ENCODE measurements around the gene ENDOV.

Gene ENDOV

DNA sequence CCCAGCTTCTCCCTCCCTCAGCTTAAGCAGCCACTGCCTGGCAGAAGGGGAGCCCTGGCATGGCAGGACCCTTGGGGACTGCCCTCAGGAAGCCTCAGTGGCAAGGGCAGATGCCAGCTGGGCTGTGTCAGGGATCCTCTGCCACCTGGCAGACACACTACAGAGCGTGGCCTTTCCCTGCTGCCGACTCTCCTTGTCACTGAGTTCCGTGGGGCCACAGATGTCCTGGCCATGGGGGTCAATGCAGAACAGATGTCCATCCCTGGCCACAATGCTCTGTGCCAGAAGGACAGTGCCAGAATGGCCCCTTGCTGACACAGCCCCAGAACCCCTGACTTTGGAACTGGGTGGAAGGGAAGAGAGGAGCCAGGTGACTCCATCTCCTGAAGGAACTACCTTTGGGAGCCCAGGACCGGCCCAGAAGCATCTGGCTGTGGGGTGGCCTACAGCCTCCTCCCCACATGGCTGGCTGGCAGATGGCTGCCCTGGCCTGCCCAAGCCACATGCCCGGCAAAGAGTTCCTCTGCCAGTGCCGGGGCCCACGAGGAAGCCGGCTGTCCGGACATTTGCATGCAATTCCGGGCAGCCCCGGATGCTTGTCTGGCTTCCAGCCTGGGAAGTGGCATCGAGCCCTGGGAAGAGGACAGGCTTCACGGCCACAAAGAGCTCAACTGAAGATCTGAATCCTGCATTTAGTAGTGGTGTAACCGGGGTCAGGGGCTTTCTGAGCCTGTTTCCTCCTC is 37.4 kb downstream of the ENDOV start:
- H3K79me1 ChIP-seq (replicated peaks; ENCODE audit: low read length, poor library complexity, severe bottlenecking), result peaks cover 1% of the 10 kb centered on the region
- H3K23ac ChIP-seq (ENCODE audit: low read length in 2 of 2), result no peak overlapping the region
- no peaks in the 10 kb centered on the region for H3K9me3 ChIP-seq (ENCODE audit: control insufficient read depth, low read length)
- H4K8ac ChIP-seq (ENCODE audit: low read length), result no peak overlapping the region
- H3K4me1 ChIP-seq (ENCODE audit: control insufficient read depth, insufficient read depth, low read depth, low read length), result peaks cover 18% of the 10 kb centered on the region
- H2BK15ac ChIP-seq (ENCODE audit: low read depth, poor library complexity, severe bottlenecking), result no peak overlapping the region
- no peak overlapping the region for H2BK120ac ChIP-seq (ENCODE audit: low read depth, low read length)
- WGBS, result 95% methylated on average over 13 of the region's 14 CpGs
- H3K14ac ChIP-seq (ENCODE audit: low read length in 2 of 2), result peak overlapping the region in 1 of 2 experiments; percentile 38
- no peak overlapping the region for H2BK5ac ChIP-seq (ENCODE audit: low read depth, low read length, poor library complexity, severe bottlenecking)
- no peak for DNase-seq
- no peak overlapping the region for H3K4me3 ChIP-seq (ENCODE audit: insufficient read depth in 1 of 2, low read depth in 1 of 2, low read length in 2 of 2)
- H3K4me2 ChIP-seq (ENCODE audit: low read length, poor library complexity, severe bottlenecking), result no peak overlapping the region
- peaks cover 0 to 15% of the 10 kb centered on the region in 2 experiments for H3K27me3 ChIP-seq (ENCODE audit: control insufficient read depth in 1 of 2, insufficient read depth in 1 of 2, low read length in 2 of 2)
- no peak overlapping the region for H2AFZ ChIP-seq (ENCODE audit: low read depth, low read length)
- H3K9ac ChIP-seq (ENCODE audit: low read length), result no peak overlapping the region
- no peak overlapping the region for H2AK5ac ChIP-seq (ENCODE audit: low read length, severe bottlenecking)
- no peak overlapping the region for H2BK12ac ChIP-seq (ENCODE audit: low read length in 2 of 2)
- no peak overlapping the region for H3K4ac ChIP-seq (ENCODE audit: low read depth in 1 of 2, low read length in 2 of 2)
- no peak overlapping the region for H3K27ac ChIP-seq (ENCODE audit: low read length, poor library complexity, severe bottlenecking)
- no peak overlapping the region for H3K18ac ChIP-seq (ENCODE audit: low read depth in 1 of 2, low read length in 2 of 2)
- peak overlapping the region; percentile 6 for H4K91ac ChIP-seq (ENCODE audit: low read length)
- H3K36me3 ChIP-seq (ENCODE audit: control insufficient read depth in 1 of 2, insufficient read depth in 2 of 2, low read depth in 1 of 2, low read length in 2 of 2), result no peaks in the 10 kb centered on the region

DNA sequence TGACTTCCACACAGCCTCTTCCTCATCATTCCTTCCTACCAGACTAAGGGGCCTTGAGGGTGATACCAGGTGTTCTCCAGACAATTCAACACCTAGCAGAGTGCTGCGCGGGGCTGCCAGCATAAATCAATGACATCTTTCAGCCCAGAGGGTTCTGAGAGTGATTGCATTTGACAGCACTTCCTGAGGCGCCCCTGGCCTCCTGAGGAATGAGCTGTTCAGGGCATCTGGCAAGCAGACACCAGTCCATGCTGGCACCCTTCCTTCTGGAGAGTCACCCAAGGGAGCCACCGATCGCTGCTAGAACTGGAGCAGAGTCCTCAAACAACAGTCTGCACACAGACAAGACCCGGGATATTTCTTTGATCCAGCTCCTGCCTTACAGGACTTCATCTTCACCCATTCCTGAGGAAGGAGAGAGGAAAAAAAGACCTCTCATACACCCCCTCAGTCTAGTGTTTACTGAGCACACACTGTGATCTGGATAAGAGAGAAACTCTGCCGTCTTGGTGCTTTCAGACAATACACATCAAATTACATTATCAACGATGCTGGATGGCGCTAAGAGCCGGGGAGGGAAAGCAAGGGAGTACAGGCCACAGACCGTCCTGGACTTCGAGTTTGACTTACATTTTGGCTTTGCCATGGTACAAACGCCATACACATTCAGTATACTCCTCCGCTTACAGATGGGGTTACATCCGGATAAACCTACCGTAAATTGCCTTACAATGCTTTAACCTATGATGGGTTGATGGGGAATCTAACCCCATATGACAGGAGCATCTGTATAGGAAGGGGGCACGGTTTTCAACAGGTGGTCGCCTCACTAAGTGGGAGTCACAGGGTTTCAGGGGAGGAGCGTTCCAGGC is 38.4 kb downstream of the ENDOV start:
- Histone ChIP-seq H3K4ac (ENCODE audit: low read depth in 1 of 2, low read length in 2 of 2) (no peak overlapping the region), H3K14ac (ENCODE audit: low read length in 2 of 2) (no peak overlapping the region), H2BK120ac (ENCODE audit: low read depth, low read length) (no peak overlapping the region), H2AK5ac (ENCODE audit: low read length, severe bottlenecking) (no peak overlapping the region), H3K9me3 (ENCODE audit: control insufficient read depth, low read length) (no peaks in the 10 kb centered on the region), H2BK5ac (ENCODE audit: low read depth, low read length, poor library complexity, severe bottlenecking) (no peak overlapping the region), H3K4me2 (ENCODE audit: low read length, poor library complexity, severe bottlenecking) (peak overlapping the region; percentile 55), H3K9ac (ENCODE audit: low read length) (peak overlapping the region; percentile 93), H3K23ac (ENCODE audit: low read length in 2 of 2) (no peak overlapping the region), H2BK12ac (ENCODE audit: low read length in 2 of 2) (peak overlapping the region in 1 of 2 experiments; percentile 5), H3K4me3 (ENCODE audit: insufficient read depth in 1 of 2, low read depth in 1 of 2, low read length in 2 of 2) (peak overlapping the region in 1 of 2 experiments; percentile 86), H4K91ac (ENCODE audit: low read length) (no peak overlapping the region), H2AFZ (ENCODE audit: low read depth, low read length) (no peak overlapping the region), H3K27ac (ENCODE audit: low read length, poor library complexity, severe bottlenecking) (no peak overlapping the region), H3K4me1 (ENCODE audit: control insufficient read depth, insufficient read depth, low read depth, low read length) (peaks cover 19% of the 10 kb centered on the region), H2BK15ac (ENCODE audit: low read depth, poor library complexity, severe bottlenecking) (no peak overlapping the region), H4K8ac (ENCODE audit: low read length) (peak overlapping the region; percentile 99), H3K27me3 (ENCODE audit: control insufficient read depth in 1 of 2, insufficient read depth in 1 of 2, low read length in 2 of 2) (peaks cover 3 to 21% of the 10 kb centered on the region in 2 experiments), H3K18ac (ENCODE audit: low read depth in 1 of 2, low read length in 2 of 2) (no peak overlapping the region), H3K36me3 (ENCODE audit: control insufficient read depth in 1 of 2, insufficient read depth in 2 of 2, low read depth in 1 of 2, low read length in 2 of 2) (no peaks in the 10 kb centered on the region), H3K79me1 (replicated peaks; ENCODE audit: low read length, poor library complexity, severe bottlenecking) (peaks cover 1% of the 10 kb centered on the region)
- no peak for DNase-seq
- WGBS, result 96% methylated on average over 15 of the region's 19 CpGs

DNA sequence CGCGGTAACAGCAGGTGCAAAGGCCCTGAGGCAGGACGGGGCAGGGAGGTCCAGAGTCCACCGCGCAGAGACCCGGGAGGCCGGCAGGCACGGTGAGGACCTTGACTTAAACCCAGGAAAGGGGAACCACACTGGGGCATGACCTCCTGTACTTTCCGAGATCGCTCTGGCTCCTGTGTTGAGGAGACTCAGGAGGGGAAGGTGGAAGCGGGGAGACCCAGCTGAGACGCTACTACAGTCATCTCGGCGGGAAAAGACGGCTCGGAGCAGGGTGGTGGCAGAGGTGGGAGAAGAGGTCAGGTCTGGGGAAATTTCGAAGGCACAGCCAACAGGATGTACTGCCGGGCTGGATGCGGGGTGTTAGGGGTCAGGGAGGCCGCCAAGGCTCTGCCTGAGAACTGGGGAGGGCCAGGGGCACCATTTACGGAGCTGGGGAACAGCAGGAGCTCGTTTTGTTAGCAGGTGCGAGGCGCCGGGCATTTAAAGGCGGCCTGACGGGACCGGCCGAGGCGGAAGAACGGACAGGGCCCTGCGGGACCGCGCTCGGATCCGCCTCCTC is 39.1 kb downstream of the ENDOV start:
- peak overlapping the region; percentile 60 for H2AFZ ChIP-seq (ENCODE audit: low read depth, low read length)
- H2BK5ac ChIP-seq (ENCODE audit: low read depth, low read length, poor library complexity, severe bottlenecking), result peak overlapping the region; percentile 69
- peak overlapping the region in 1 of 2 experiments; percentile 13 for H3K14ac ChIP-seq (ENCODE audit: low read length in 2 of 2)
- H3K9me3 ChIP-seq (ENCODE audit: control insufficient read depth, low read length), result no peaks in the 10 kb centered on the region
- peak overlapping the region; percentile 79 to 92 for H3K4ac ChIP-seq (ENCODE audit: low read depth in 1 of 2, low read length in 2 of 2)
- H3K27ac ChIP-seq (ENCODE audit: low read length, poor library complexity, severe bottlenecking), result peak overlapping the region; percentile 18
- peak overlapping the region; percentile 69 for H2BK120ac ChIP-seq (ENCODE audit: low read depth, low read length)
- peaks cover 1% of the 10 kb centered on the region for H3K79me1 ChIP-seq (replicated peaks; ENCODE audit: low read length, poor library complexity, severe bottlenecking)
- H2BK15ac ChIP-seq (ENCODE audit: low read depth, poor library complexity, severe bottlenecking), result peak overlapping the region; percentile 65
- peaks cover 19% of the 10 kb centered on the region for H3K4me1 ChIP-seq (ENCODE audit: control insufficient read depth, insufficient read depth, low read depth, low read length)
- H3K18ac ChIP-seq (ENCODE audit: low read depth in 1 of 2, low read length in 2 of 2), result peak overlapping the region; percentile 89 to 92
- peak overlapping the region; percentile 93 for H3K9ac ChIP-seq (ENCODE audit: low read length)
- no peaks in the 10 kb centered on the region for H3K36me3 ChIP-seq (ENCODE audit: control insufficient read depth in 1 of 2, insufficient read depth in 2 of 2, low read depth in 1 of 2, low read length in 2 of 2)
- peak overlapping the region; percentile 67 to 86 for H3K4me3 ChIP-seq (ENCODE audit: insufficient read depth in 1 of 2, low read depth in 1 of 2, low read length in 2 of 2)
- peaks cover 10 to 28% of the 10 kb centered on the region in 2 experiments for H3K27me3 ChIP-seq (ENCODE audit: control insufficient read depth in 1 of 2, insufficient read depth in 1 of 2, low read length in 2 of 2)
- H3K4me2 ChIP-seq (ENCODE audit: low read length, poor library complexity, severe bottlenecking), result peak overlapping the region; percentile 55
- WGBS, result 65% methylated on average over 25 of the region's 36 CpGs
- peak overlapping the region; percentile 98 for H4K91ac ChIP-seq (ENCODE audit: low read length)
- no peak for DNase-seq
- peak overlapping the region; percentile 99 for H4K8ac ChIP-seq (ENCODE audit: low read length)
- no peak overlapping the region for H3K23ac ChIP-seq (ENCODE audit: low read length in 2 of 2)
- H2AK5ac ChIP-seq (ENCODE audit: low read length, severe bottlenecking), result peak overlapping the region; percentile 10
- no peak overlapping the region for H2BK12ac ChIP-seq (ENCODE audit: low read length in 2 of 2)
